Activated T-cell treated with anti-CD3 and anti-CD28 coated beads for 1 hour (primary cell): ENCODE measurements around the gene LRCH1.

ENCODE experiments used
- DNase-seq: peaks from one replicate; pipeline ENCODE4 v3.0.0-alpha.2; 2020; ENCODE audit warnings: low read depth

The LRCH1 gene

DNA sequence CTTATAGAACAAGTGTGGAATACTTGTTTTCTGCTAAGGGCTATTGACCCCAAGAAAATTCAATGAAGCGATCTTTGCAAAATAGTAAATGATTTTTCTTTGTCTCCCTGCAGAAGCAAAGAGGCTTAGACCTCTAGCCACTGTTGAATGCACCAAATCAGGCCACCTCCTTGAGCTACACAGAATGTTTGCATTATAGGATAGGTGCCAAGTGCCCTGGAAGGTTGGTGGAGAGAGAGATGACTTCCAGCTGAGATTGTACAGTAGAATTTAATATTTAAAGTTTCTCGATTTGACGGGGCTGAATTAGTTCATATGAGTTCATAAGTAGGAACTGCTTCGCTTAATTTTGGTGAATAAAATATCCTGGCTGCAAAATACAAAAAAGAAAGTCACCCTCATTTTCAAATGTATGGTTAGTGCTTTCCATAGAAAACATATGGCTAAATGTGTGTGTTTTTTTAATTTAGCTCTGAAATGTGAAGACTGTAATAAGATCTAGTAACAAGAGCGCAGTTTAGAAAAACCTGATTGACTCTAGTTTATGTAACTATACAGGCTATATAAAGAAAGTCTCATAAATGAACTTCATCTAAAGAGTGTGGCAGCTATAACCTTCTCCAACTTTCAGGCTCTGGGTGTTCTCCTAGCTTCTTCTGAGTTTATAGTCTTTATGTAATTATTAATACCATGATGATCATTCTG lies 41.6 kb downstream of the LRCH1 start:
- no peak for DNase-seq

DNA sequence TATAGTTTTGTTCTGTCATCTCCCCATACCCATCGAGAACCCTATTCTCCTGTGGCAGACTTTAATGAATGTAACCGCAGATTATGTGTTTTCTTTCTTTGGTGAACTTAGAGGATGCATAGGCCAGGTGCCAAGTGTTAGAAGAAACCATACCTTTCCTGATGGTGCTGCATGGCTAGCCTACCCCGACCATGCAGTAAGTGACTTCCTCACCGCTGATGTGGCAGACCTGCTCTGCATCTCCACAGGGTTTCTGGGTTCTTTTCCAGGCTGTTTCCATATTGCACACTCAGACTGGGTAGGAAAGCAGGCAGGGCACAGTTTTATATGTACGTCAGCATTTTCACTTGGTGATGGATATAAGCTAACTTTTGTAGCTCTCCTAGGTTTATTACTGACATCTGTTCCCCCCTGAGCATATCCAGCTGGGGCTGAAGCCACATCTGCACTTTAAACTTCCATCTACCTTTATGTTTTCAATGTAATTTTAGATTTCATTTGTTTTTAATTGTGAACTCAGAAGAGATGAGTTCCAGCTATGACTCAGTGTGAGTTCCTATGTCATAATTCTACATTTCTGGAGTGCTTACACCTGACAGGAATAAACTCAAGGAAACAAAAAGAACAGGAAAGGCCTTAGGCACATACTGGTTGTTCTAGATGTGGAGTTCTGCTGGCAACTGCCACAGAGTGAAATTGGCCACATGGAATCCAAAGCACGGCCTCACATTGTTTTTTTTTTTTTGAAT lies 42.3 kb downstream of the LRCH1 start:
- no peak for DNase-seq

DNA sequence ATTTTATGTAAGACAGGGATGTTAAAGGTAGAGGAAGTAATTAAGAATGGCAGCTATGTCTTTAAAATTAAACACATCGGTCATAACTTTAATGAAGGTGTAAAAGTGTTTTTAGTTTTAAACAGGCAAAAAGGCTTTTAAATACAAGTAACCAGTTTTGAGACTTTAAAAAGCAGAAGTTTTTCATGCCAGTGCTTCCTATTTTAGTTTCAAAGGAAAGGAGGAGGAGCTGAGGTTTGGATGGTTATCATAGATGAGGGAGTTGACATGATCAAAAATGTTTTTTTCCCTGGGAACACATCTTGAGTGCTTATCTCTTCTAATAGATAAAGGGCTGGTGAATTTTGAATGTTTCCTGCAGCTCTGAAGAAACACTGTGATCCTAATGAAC lies 42.9 kb downstream of the LRCH1 start:
- no peak for DNase-seq

DNA sequence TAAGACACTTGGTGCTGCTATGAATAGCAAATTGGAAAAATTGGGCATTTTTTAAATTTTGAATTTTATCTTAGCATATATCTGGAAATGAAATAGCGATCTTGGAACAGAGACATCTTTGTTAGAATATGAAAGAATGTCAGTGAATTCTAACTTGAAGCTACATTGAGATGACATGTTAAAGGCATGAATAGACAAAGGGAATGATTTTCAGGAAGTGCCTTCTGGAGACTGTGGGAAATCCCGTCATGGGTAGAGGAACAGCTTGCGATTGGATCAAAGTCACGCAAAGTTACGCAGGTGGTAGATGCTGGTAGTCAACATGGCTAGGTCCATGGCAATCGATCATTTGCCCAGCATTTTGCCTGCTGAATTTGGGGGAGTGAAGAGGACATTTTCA lies 43.5 kb downstream of the LRCH1 start:
- DNase-seq = no peak

DNA sequence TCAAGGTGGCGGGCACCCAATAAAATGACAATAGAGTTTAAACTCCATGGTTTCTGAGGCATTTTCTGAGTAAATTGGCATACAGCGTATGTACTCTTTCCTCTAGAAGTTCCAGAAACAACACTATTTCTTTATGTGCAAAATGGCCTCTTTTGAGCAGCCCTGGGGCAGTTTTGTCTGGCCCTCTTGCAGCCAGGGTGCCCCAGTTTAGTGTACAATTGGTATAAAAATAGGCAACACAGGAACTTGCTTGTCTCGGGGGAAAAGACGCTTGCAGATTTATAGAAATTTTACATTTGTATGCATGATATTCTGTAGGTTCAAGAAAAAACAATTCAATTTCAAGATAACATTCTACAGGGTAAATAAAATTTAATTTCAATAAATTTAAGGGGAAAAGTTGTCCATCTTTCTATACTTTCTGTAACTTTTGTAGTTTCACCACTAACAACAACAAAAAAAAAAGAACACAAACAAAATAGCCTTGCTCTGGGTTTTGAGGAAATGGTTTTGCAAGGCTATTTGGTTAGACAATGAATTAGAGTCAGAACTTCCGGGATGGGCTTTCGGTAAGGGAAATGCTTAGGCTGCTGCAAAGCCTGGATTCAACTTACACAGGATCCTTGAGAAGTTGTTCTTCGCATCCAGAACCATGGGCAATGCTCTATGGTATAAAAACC lies 45.3 kb downstream of the LRCH1 start:
- DNase-seq = no peak

DNA sequence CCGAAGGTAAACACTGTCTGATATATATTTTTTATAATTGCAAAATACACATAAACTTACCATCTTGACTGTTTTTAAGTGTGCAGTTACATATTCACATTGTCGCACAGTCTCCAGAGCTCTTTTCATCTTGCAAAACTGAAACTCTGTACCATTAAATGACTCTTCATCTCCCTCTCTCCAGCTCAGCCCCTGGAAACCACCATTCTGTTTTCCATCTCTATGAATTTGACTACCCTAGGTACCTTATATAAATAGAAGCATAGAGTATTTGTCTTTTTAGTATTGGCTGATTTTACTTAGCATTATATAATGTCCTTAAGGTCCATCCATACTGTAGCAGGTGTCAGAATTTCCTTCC lies 45.8 kb downstream of the LRCH1 start:
- DNase-seq = no peak

DNA sequence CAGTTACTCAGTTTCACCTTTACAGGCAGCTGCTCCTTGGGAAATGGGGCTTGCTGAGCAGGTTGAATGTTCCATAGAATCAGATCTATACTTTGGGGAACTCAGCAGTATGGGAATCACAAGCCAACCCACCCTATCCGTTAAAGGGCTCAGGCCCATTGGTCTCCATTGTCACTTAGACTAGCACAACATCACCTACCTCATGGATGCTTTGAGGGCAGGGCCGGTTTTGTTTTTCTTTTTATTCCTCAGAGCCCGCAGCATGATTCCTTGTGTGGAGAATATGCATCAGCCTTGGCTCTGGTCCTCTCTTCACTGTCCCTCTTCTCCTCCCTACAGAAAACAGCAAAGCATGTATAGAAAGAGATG lies 48.0 kb downstream of the LRCH1 start:
- DNase-seq = no peak

DNA sequence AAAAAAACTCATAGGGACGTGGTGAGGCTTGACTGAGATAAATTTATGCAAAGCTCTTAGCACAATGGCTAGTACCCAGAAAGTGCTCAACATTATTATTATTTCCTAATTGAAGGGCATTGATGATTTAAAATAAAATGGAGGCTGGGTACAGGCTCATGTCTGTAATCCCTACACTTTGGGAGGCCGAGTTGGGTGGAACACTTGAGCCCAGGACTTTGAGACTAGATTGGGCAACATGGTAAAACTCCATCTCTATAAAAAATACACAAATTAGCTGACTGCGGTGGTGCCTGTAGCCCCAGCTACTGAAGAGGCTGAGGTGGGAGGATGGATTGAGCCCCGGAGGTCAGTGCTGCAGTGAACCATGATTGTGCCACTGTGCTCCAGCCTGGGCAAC lies 49.6 kb downstream of the LRCH1 start:
- no peak for DNase-seq

DNA sequence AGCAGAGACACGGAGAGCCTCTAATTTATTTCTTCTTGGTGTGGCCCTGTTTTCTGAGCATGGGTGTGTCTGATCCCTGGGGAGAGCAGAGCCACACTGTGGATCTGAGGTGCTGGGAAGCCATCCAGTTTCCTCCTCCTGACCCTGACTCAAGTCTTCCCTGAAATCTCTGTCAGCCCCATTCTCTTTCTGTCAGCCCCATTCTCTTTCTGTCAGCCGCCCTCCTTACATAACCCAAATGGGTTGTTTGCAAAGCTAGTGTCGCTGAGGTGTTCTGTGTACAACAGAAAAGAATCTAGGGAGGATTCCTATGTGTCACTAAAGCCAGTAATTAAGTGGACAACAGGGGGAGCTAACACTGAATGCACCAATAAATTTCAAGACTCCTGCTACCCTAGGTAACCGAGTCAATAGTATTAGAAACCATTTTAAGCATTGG lies 50.2 kb downstream of the LRCH1 start:
- DNase-seq = no peak

DNA sequence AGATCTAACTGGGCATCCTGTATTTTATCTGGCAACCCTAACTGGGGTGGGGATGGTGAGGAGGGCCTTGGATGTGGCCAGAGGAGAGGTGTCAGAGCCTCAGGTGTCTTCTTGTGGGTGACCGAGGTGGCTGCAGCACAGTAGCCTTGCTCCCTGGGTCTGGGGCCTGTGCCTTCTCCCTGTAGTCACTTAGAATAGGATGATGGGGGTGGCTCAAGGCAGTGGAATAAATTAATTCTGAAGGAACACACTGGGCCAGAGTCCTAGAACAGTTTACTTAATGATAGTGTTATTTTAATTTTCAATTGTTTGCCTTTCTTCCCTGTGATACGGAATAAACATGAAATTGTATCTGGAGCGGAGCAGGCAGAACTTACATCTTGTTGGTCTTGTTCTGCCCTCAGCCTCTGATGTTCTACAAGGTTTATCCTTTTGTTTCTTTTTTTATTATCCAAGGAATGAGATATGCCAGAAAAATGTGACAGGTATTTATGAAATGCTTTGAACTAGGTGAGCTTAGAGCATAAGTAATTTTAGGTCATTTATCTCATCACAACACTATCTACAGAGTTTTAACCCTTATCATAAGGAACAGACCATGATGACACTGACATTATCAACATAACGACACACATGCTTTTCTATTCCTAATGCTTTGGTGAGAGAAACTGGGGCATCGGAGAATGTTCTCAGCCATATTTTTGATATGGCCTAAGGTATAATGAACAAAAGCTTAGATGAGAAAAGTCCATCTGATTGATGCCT lies 51.4 kb downstream of the LRCH1 start:
- DNase-seq = no peak

DNA sequence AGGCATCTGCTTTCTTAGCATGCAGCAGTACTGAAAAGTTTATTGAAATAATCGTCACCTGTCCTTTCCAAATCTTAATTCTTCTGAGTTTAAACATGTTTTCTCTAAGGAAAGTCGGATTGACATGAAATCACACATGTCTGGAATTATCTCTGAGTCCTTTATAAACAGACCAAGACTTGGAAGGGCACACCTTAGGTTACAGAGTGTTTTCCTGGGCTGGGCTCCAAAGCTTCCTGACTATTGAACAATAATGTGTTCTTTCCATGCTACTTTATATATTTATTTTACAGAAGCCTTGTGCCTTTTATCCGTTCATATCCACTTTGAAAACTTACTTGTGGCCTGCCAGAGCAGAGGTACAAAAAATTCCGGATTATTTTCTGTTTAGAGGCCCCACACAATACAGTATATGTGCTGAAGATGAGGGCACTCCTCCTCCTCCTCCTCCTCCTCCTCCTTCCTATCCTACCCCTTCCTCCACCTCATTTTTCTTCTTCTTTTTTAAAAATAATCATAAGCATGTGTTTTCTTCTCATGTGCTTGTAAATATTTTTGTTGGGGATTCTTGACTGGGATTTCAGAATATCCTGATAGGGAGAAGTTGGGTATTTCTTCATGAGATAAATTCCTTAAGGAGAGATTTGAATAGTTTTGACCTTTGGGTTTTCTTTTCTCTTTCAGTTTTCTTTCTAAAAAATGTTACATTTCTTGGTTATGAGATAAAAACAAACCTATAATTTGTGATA lies 52.3 kb downstream of the LRCH1 start:
- DNase-seq = no peak

DNA sequence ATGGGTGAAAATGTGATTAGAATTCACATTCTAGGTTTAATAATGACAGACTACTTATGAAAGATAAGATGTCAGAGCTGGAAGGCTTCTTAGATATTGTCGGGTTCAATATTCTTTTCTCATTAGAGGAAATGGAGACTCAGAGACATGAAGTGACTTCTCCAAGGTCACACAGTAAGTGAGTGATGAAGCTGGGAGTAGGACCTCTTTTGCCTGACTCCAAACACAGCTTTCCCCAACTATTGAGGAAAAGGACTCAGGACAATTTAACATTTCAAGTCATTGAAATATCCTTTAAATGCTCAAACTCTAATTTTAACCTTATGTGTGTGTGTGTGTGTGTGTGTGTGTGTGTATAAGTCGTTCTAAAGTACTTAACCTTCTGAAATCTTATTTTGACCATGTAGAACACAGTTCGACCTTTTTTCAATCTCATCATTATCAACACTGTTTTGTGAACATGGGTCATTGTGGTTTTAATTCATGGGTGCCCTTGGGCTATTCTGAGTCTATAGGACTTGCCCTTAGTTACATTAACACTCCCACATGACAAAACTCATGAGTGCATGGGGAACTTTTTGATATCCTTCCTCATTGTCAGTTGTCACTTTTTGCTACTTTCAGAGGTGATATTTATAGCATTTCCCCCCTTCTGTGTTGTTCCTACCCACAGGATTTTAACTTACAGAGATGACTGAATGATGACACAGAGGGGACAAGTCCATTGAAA lies 53.0 kb downstream of the LRCH1 start:
- DNase-seq = no peak

DNA sequence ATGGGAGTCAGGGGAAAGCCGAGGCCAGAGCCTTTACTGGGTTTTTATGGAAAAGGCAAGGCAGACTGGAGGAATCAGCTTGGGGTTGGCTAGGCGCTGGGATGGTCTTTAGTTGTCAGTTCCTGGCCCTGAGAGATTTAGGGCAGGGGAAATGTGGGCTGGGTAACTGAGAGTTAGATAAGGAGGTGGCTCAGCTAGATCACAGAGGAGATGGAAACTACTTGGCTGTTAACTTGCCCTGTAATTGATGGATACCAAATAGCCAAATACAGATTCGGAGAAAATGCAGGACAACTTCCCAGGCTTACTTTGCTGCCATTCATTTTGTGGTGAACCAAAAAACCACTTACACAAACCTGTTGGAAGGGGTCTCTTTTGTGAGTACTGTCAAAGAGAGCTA lies 54.0 kb downstream of the LRCH1 start:
- no peak for DNase-seq

DNA sequence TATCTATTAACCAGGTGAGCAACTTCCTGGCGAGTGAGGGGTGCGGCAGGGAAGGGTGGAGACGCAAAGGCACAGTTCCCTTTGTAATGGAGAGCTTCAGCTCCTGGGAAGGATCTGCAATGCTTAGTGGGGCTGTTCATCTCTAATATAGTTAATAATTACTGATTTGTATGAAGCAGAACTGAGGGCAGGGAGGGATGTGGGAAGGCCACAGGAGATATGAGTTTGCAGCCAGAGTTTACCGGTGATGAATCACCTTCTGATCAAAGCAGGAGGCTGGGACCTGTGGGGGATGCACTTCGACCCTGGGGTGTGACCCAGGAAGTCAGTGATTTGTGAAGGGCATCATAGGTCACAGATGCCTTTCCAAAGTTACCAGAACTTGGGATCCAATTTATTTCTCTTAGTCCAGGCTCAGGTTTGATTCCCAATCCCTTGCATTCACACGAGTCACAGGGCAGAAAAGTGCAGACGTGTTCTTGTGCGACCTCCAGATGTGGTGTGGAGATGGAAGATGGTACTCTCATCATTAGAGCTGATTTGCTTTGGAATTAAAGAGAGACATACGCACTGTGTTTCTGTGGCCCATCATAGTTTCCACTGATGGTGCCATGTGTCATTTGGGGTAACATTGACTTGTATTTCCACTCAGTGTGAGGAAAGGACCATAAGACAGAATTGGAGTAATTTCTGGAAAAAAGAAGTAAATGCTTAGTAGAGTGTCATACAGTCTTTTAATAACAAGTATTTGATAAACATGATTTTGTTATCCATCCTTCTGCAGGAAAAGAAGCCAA lies 55.0 kb downstream of the LRCH1 start:
- DNase-seq = no peak

DNA sequence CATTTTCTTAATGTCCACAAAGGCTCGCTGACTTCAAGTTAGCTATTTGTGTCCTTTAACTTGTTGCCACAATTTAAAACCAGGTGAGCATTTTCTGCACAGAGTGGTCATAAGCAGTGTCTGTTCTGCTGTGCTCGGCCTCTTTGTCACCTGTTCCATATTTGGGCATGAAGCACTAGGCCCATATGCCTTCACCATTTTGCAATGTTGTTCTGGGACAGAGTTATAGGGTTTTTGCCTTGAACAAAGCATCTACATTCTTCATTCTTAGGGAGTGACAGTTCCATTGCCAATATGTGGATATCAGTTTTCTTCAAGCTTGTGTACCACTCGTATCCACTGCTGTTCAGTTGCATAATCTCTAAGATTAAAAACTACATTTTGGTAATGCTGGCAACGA lies 56.1 kb downstream of the LRCH1 start:
- no peak for DNase-seq

DNA sequence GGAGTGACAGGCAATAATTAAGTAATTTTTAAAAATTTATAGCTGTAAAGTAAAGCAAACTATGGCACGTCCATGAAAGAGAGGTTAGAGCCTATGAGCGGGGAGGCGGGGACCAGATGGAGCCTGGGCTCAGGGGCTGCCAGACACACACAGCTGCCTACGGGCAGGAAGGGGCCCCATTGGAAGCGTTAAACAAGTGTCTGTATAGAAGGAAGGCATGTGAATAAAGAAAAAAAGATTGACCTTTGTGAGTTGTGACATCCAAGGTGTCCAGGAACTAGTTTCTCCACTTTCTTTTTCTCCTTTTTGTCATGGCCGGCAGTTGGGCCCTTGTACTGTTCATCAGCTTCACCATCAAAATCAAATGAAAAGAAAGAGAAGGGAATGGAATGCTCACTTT lies 56.8 kb downstream of the LRCH1 start:
- DNase-seq = no peak

DNA sequence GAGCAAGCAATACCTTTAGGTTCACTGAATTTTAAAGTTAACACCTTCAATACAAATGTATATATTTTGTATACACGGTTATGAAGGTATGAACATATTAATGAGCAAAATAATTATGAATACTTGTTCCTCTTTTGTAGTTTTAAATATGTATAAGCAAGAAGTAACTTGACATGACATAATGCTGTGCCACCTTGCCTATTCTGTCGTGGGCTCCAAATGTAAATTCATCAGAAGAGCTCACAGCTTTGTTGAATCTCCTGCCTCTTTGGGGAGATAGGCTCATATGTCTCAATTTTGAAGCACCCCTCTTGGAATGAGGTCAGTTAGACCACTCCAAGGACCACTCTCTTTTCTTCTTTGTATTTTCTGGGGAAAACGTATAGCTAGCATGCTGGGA lies 59.3 kb downstream of the LRCH1 start:
- DNase-seq = no peak

DNA sequence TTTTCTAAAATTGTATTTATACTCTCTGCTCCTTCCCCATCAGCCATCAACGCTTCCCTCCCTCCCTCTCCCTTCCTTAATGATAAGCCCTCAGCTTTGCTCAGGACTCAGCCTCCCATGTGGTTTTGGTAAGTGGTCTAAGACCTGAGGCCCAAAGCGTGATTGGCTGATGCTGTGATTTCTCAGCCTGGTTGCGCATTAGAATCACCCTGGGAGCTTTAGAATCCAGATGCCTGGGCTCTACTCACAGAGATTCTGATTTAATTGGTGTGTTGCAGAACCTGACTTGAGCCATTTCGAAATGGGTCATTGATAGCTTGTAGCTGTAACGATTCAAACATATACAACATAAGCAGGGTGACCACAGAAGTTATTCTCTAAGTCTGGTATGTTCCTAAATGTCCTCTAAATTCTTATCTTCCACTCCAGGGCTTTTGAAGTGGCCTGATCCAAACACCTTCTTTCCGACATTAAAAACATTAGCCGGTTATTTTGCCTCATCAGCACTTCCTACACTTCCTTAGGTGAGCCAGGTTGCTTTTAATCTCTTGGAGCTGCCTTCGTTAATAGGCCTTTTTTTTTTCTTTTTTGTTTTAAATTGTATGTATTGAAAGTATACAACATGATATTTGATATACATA lies 60.6 kb downstream of the LRCH1 start:
- DNase-seq = no peak

DNA sequence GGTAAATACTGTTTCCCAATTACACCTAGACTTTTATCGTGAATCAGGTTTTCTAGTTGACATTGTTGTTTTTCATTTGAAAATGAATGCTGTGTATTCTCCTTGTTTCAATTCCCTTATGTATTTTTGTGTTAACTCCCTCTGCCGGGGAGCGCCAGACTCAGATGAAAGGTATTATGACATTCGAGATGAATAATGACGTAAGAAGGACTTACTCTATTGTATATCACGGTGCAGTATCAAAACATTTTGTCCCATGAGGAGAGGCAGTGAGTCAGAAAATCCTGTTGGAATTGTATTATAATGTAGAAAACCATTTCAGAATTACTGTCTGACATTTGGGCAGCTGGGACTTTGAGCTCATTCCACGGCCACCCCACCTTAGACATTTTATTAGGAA lies 61.6 kb downstream of the LRCH1 start:
- DNase-seq = no peak
